K562 (cell line): ENCODE results near the gene CHST10. TPM values are rescaled to one million over a fixed set of nuclear protein-coding genes. Genes with fewer than 3 reads are reported as not detected.

Experiments used
- MGA ChIP-seq: fragments of 450-650 bp; IDR thresholded peaks from 2 replicates; pipeline ENCODE4 v1.6.1; 2016; ENCODE audit warnings: mild to moderate bottlenecking, moderate library complexity
- RAD21 ChIP-seq, 2 experiments: fragments of 250-450 bp in 1 of 2; fragments of 450-650 bp in 1 of 2; sonication (Bioruptor Pico) in 1 of 2; formaldehyde crosslinking in 1 of 2; IDR thresholded peaks in 1 of 2; conservative IDR thresholded peaks in 1 of 2; 2 replicates each; pipeline versions ENCODE4 v1.4.0 to v1.8.0; 2020 to 2022; ENCODE audit warnings: mild to moderate bottlenecking in 2 of 2, moderate library complexity in 1 of 2
- SIN3A ChIP-seq, 2 experiments: fragments of 150-350 bp in 1 of 2; IDR thresholded peaks; 2 replicates each; pipeline ENCODE4 v1.6.1; 2011 to 2016; ENCODE audit warnings: borderline replicate concordance in 2 of 2, low read depth in 2 of 2, low read length in 2 of 2, mild to moderate bottlenecking in 2 of 2, moderate library complexity in 2 of 2; ENCODE audit not compliant: control insufficient read depth in 1 of 2
- SMARCA5 ChIP-seq: fragments of 450-650 bp; IDR thresholded peaks from 2 replicates; pipeline ENCODE4 v1.6.1; 2016
- ZNF217 ChIP-seq: sonication (generic); formaldehyde crosslinking; IDR thresholded peaks from 2 replicates; pipeline ENCODE4 v1.8.0; 2022; ENCODE audit warnings: mild to moderate bottlenecking, missing genetic modification reagents
- ZNF318 ChIP-seq, 2 experiments: fragments of 450-650 bp; IDR thresholded peaks; 2 replicates each; pipeline ENCODE4 v1.6.1; 2016; ENCODE audit warnings: mild to moderate bottlenecking in 2 of 2, borderline replicate concordance in 1 of 2, low read depth in 1 of 2, moderate library complexity in 1 of 2
- polyA plus RNA-seq, 8 experiments: library from polyadenylated mRNA; depleted of rRNA in 4 of 8; stranded (reverse) in 5 of 8; unstranded in 3 of 8; fragments of >200 nt; fragmentation: Nextera tagmentation in 2 of 8; fragmentation: Illumina TruSeq in 1 of 8; extraction: Ambion mirVana in 2 of 8; extraction: Trizol in 1 of 8; gene quantifications; 2 replicates each; pipeline versions ENCODE4 v1.2.1 to v1.2.3, GENCODE V29; 2011 to 2014; ENCODE audit warnings: inconsistent platforms in 1 of 8, missing spikeins in 1 of 8
- total RNA-seq, 7 experiments: library from RNA; depleted of rRNA in 6 of 7; stranded (reverse); fragments of >200 nt in 6 of 7; fragmentation: Illumina TruSeq in 2 of 7; extraction: Trizol in 2 of 7; gene quantifications; 2 replicates each; pipeline versions ENCODE4 v1.2.1 to v1.2.3, GENCODE V29; 2011 to 2021; ENCODE audit warnings: low replicate concordance in 1 of 7

Gene CHST10
- total and polyA plus RNA-seq, 9 of the 15 experiments (the other 6 are each of a cell fraction or from before 2014, with no cell fraction given), result 1.3 to 30.9 (median 19.3) TPM

DNA sequence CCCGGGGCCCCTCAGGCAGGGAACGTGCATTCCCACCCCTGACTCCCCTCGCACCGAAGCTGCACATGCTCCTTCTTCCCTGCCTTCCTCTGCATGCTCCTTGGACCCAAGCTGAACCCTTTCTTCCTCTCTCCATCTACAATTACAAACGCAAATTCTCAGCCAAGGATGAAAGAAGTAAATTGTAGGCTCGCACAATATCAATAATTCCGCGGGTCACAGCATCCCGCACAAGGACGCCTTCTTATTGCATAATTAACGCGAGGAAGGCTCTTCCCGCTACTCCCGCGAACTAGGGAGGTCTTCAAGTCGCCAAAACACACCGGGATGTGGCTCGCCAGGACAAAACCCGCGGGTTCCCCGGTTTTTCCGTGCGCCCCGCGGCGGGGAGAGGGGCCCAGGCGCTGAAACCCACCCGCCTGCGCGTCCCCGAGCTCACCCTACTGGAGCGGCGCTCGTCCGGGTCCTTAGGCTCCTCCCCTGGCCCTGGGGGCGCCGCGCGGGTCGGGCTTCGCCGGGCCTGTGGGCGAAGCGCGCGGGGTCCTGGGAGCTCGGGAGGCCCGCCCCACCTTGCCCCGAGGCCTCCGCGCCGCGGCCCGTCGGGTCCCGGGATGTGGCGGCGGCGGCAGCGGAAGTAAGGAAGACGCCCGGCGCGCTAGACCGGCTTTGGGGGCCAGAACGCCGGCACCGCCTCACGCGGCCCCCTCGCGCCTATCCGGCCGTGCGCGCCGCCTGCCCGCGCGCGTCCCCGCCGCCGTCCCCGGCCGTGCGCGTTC, at the start of gene CHST10 (continued):
- TF ChIP-seq MGA (peak; percentile 84), SMARCA5 (no peak), RAD21 (CRISPR knock-in tag; conservative IDR thresholded peaks at IDR 0.05 in 1 of 2, IDR thresholded peaks at IDR 0.05 in 1 of 2) (no peak), SIN3A (IDR thresholded peaks at IDR 0.05; ENCODE audit: borderline replicate concordance in 2 of 2, control insufficient read depth in 1 of 2, low read depth in 2 of 2, low read length in 2 of 2) (no peak), ZNF318 (IDR thresholded peaks at IDR 0.05; ENCODE audit: borderline replicate concordance in 1 of 2, low read depth in 1 of 2) (no peak), ZNF217 (CRISPR knock-in tag) (no peak)
